ENCODE results near the gene ARMC3.
"Not testable (repeated sequence)": the region's sequence is repeated elsewhere in the genome, so short reads cannot be mapped to it uniquely, and the experiment has no call there.

DNA sequence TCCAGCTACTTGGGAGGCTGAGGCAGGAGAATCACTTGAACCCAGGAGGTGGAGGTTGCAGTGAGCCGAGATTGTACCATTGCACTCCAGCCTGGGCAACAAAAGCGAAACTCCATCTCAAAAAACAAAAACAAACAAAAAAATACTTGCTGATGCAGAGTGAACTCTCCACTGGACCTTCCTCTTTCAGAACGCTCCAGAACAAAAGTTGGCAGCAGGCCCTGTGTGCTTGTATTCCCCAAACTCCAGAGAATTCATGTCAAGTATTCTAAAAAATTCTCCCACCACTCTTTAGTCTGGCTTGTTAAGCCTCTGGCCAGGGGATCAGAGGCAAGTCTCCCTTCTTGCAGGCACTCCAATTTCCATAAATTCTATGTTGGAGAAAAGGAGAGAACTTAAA is 144.7 kb downstream of the ARMC3 start:
- not testable (repeated sequence) for TF ChIP-seq CTCF (conservative IDR thresholded peaks at IDR 0.05 in 1 of 2, IDR thresholded peaks at IDR 0.05 in 1 of 2; ENCODE audit: extremely low read depth in 1 of 2, insufficient read depth in 1 of 2, low read depth in 1 of 2, low read length in 2 of 2); EZH2 (IDR thresholded peaks at IDR 0.05; ENCODE audit: borderline replicate concordance, low read length)

Data from mammary epithelial cell (primary cell).